Stimulated activated CD4-positive, alpha-beta T cell treated with anti-CD3 and anti-CD28 coated beads, Interleukin-12 subunit alpha, Interleukin-12 subunit beta, amount 100 ng/mL, for 4 hours (primary cell): ENCODE results near the gene PTPN4.

Experiments used
- DNase-seq: peaks from one replicate; pipeline ENCODE4 v3.0.0-alpha.2; 2020

PTPN4 gene

GRCh38 chr2:119759451-119760236 is at the start of gene PTPN4:
Gene PTPN4 (plus strand): TSS chr2:119759922. CDS start chr2:119809854, 49,932 bp downstream.
- DNase-seq: peak; percentile 92

- no peak for DNase-seq
Measured at GRCh38 chr2:119710281-119710680, 49.4 kb upstream of the PTPN4 start.

- no peak for DNase-seq
Measured at GRCh38 chr2:119711352-119711751, 48.4 kb upstream of the PTPN4 start.

- DNase-seq: no peak
Measured at GRCh38 chr2:119712571-119712970, 47.2 kb upstream of the PTPN4 start.

- no peak for DNase-seq
Measured at GRCh38 chr2:119713819-119714490, 45.8 kb upstream of the PTPN4 start.

GRCh38 chr2:119715409-119716283 is 44.1 kb upstream of the PTPN4 start:
- DNase-seq: no peak

GRCh38 chr2:119716284-119716672 is 43.4 kb upstream of the PTPN4 start:
- no peak for DNase-seq

GRCh38 chr2:119718501-119719260 is 41.0 kb upstream of the PTPN4 start:
- DNase-seq: no peak

GRCh38 chr2:119719261-119719627 is 40.5 kb upstream of the PTPN4 start:
- no peak for DNase-seq

- no peak for DNase-seq
Measured at GRCh38 chr2:119721043-119721442, 38.7 kb upstream of the PTPN4 start.

GRCh38 chr2:119721462-119721861 is 38.3 kb upstream of the PTPN4 start:
- DNase-seq: no peak

- no peak for DNase-seq
Measured at GRCh38 chr2:119721904-119722303, 37.8 kb upstream of the PTPN4 start.

GRCh38 chr2:119723186-119723585 is 36.5 kb upstream of the PTPN4 start:
- DNase-seq: no peak

GRCh38 chr2:119723784-119724467 is 35.8 kb upstream of the PTPN4 start:
- no peak for DNase-seq

GRCh38 chr2:119724656-119725485 is 34.9 kb upstream of the PTPN4 start:
- DNase-seq: no peak

- no peak for DNase-seq
Measured at GRCh38 chr2:119727493-119727892, 32.2 kb upstream of the PTPN4 start.

- no peak for DNase-seq
Measured at GRCh38 chr2:119728421-119728820, 31.3 kb upstream of the PTPN4 start.

- DNase-seq: no peak
Measured at GRCh38 chr2:119730671-119731177, 29.0 kb upstream of the PTPN4 start.

- no peak for DNase-seq
Measured at GRCh38 chr2:119731983-119732382, 27.7 kb upstream of the PTPN4 start.

GRCh38 chr2:119732601-119733164 is 27.0 kb upstream of the PTPN4 start:
- no peak for DNase-seq

- no peak for DNase-seq
Measured at GRCh38 chr2:119734047-119734446, 25.7 kb upstream of the PTPN4 start.
